HG03558 (cell line): ENCODE results near the gene CDC42.
"Not testable (repeated sequence)": the region's sequence is repeated elsewhere in the genome, so short reads cannot be mapped to it uniquely, and the experiment has no call there.

ENCODE experiments used
- ATAC-seq: cut with Tn5 transposase; IDR thresholded peaks from one replicate; pipeline ENCODE4 v1.9.1; 2021; ENCODE audit warnings: moderate number of reproducible peaks; ENCODE audit not compliant: unreplicated experiment; ENCODE audit errors: extremely low read depth

CDC42 gene

DNA sequence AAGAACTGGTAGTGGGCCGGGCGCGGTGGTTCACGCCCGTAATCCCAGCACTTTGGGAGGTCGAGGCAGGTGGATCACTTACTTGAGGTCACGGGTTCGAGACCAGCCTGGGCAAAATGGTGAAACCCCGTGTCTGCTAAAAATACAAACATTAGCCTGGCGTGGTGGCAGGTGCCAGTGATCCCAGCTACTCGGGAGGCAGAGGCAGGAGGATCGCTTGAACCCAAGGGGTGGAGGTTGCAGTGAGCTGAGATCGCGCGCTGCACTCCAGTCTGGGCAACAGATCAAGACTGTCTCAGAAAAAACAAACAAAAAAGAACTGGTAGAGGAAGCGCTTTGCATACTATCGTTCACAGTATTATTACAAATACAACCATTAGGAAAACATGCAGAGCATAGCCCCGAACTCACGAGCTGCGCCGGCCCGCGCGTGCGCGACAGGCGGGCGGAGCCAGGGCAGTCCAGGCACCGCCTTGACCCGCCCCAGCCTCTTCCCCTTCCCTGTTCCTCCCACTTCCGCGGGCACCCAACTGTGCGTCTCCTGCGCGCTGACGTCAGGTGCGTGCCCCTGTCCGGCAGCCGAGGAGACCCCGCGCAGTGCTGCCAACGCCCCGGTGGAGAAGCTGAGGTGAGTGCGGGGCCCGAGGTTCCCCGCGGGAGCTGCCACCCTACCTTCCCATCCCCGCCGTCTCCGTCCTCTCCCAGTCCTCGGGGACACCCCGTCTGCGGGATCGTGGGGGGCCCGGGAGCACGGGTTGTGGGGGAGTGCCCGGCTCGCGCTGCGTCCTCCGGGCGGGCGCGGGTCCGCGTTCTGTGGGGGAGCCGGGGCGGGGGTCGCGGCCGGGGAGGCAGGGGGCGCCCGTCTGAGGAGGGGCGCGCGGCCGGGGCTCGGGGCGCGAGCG, at the start of gene CDC42:
Gene CDC42, plus strand, starts transcription at position 595 of the 902 bp plus-strand sequence. CDS start 25,770 bp downstream, outside the sequence.
- ATAC-seq, result no peak

DNA sequence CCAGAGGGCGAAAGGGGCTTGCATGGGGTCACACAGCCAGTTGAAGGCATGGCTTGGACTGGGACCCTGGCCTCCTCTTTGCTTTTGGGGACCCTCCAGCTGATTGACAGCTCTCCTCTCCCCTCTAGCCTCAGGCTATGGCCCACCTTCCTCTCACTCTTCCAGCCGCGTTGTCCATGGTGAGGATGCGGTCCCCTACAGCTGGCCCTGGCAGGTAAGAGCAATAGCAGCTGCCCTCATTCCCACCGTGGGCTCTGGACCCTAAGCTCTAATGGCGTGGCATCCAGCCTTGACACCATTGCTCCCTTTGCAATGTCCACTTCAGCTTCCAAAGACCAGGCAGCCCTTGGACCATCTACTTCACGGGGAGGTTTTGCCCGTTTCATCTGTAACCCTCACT, 49.6 kb upstream of the CDC42 start:
- not testable (repeated sequence) for ATAC-seq

DNA sequence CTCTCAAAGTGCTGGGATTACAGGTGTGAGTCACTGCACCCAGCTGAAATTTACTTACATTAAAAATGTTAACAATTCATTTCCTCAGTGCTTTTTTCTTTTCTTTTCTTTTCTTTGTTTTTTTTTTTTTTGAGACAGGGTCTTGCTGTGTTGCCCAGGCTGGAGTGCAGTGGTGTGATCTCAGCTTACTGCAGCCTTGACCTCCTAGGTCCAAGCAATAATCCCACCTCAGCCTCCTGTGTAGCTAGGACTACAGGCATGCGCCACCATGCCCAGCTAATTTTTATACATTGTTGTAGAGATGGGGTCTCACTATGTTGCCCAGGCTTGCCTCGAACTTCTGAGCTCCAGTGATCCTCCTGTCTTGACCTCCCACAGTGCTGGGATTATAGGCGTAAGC, 48.5 kb upstream of the CDC42 start:
- ATAC-seq, result not testable (repeated sequence)

DNA sequence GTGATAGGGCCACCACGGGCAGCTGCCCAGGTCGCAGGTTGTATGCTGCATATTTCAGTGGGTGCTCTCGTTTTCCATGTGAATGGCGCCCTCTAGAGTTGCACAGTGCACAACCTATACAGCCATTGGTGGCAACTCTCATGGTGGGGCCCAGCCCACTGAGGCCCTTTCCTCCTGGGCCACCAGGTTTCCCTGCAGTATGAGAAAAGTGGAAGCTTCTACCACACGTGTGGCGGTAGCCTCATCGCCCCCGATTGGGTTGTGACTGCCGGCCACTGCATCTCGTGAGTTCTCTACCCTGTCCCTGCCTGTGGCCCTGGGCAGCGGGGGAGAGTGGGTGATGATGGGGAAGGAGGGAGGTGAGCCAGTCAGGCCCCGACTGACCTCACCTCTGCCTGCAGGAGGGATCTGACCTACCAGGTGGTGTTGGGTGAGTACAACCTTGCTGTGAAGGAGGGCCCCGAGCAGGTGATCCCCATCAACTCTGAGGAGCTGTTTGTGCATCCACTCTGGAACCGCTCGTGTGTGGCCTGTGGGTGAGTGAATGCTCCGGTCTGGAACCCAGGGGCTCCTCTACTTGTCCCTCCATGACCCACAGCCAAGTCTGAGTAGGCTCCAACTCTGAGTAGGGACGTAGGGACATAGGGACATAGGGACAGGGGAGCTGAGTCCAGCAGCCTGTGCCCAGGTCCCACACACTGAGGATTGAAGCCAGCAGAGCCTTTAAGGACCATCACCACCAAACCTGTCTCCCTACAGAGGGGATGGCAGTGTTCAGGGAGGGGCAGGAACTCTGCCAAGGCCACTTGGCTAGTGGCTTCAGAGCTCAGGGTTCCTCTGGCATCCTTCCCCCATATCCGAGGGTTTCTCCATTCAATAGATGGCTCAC, 47.0 kb upstream of the CDC42 start:
- not testable (repeated sequence) for ATAC-seq

DNA sequence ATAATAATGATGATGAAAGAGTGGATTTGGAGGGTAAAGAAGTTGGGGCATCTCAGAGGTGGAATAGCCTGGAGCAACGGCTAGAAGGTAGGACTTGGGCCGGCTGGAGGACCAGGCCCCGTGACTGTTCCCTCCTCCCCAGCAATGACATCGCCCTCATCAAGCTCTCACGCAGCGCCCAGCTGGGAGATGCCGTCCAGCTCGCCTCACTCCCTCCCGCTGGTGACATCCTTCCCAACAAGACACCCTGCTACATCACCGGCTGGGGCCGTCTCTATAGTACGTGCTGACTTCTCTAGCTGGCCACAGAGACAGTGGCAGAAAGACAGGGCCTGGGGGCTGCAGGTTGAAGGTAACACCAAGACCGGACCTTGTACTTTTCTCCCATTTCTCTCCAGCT, 45.8 kb upstream of the CDC42 start:
- ATAC-seq, result not testable (repeated sequence)

DNA sequence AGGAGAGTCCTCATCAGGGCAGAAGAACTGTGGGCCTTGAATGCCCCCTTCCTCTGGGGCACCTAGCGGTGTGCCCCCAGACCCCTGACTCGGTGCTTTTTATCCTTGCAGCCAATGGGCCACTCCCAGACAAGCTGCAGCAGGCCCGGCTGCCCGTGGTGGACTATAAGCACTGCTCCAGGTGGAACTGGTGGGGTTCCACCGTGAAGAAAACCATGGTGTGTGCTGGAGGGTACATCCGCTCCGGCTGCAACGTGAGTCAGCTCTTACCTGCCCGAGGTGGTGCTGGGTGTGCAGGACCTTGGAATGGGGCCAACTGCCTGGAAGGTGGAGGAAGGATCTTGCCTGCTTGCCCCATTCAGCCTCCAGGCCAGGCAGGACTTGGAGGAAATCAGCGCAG, 45.2 kb upstream of the CDC42 start:
- not testable (repeated sequence) for ATAC-seq

DNA sequence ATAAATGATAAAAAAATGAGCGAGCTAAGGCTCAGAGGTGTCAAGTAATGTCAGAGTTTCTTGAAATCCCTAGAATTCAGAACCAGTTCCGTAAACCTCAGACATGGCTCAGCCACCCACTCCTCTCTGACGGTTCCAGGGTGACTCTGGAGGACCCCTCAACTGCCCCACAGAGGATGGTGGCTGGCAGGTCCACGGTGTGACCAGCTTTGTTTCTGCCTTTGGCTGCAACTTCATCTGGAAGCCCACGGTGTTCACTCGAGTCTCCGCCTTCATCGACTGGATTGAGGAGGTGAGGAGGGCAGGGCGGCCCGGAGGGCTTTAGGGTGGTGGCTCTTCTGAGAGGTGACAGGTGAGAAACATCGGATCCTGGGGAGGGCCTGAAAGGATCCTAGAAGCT, 42.9 kb upstream of the CDC42 start:
- ATAC-seq, result not testable (repeated sequence)

DNA sequence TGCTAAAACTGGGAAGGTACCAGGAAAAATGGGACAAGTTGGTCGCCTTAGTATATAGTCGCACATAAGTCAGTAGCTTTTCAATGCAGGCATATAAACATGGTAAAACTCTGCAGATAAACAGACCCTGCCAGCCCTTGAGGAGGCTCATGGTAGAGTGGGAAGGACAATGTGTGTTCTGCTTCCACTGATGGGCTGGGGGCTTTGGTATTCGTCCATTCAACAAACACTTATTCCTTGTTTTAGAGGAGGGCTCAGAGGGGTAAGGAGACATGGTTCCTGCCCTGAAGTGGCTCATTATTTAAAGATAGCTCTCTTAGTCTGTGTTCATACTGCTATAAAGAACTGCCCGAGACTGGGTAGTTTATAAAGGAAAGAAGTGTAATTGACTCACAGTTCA, 39.8 kb upstream of the CDC42 start:
- not testable (repeated sequence) for ATAC-seq

DNA sequence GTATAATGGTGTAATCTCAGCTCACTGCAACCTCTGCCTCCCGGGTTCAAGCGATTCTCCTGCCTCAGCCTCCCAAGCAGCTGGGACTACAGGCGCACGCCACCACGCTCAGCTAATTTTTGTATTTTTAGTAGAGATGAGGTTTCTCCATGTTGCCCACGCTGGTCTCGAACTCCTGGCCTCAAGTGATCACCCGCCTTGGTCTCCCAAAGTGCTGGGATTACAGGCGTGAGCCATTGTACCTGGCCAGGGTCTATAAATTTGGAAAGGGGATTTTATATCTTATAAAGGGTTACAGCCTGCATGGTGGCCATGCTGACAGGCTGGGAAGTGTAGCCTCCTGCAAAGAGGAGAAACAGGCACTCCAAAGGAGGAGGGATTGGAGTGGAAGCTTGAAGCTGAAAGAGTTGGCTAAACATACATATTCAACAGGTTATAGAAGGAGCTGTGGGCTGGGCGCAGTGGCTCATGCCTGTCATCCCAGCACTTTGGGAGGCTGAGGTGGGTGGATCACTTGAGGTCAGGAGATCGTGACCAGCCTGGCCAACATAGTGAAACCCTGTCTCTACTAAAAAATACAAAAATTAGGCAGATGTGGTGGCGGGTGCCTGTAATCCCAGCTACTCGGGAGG, 37.8 kb upstream of the CDC42 start:
- not testable (repeated sequence) for ATAC-seq

DNA sequence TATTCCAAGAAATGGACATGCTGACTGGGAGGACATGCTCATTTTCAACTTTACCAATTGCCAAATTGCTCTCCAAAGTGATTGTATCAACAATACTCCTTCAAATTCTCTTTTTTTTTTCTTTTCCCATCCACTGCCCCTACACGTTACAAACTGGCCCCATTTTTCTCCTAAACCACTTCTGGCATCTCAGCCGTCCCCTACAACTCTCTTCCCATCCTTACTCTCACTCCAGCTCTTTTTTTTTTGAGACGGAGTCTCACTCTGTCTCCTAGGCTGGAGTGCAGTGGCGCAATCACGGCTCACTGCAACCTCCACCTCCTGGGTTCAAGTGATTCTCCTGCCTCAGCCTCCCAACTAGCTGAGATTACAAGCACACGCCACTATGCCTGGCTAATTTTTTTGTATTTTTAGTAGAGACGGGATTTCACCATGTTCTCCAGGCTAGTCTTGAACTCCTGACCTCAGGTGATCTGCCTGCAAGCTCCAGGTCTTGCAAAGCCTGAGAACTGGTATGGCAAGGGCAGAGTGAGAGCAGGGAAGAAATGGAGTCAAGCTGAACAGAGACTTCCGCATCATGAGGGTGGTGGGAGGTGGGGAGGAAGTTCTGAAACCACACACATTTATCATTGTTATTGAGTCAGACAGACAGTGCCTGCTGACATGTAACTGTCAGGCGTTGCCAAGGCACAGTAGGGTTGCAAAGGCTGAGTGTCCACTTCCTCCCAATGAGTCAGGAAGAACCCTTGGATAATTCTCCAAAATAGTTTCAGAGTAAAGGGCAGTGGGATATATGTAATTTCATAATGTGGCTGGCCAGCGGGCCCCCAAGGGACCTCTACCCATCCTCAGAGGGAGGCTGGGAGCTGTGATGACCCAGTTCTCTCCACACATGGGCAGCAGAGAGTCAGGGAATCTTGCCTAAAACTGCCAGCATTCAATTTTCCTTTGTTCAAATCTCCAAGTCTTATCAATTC, 33.6 kb upstream of the CDC42 start:
- no peak for ATAC-seq

DNA sequence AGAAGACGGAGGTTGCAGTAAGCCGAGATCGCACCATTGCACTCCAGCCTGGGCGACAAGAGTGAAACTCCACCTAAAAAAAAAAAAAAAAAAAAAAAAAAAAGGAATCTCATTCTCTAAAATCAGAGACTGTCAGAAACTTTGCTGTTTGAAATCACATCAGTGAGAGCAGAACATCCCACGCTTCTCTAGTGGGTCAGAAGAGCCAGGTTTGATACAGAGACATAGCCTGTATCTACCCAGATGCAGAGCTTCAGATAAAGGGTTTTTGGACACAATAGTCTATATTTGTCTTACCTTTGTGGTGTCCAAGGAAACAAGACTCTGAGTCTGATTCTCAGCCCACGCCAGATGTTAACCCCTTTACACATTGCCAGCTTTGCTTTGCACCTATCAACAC, 31.4 kb upstream of the CDC42 start:
- ATAC-seq, result no peak

DNA sequence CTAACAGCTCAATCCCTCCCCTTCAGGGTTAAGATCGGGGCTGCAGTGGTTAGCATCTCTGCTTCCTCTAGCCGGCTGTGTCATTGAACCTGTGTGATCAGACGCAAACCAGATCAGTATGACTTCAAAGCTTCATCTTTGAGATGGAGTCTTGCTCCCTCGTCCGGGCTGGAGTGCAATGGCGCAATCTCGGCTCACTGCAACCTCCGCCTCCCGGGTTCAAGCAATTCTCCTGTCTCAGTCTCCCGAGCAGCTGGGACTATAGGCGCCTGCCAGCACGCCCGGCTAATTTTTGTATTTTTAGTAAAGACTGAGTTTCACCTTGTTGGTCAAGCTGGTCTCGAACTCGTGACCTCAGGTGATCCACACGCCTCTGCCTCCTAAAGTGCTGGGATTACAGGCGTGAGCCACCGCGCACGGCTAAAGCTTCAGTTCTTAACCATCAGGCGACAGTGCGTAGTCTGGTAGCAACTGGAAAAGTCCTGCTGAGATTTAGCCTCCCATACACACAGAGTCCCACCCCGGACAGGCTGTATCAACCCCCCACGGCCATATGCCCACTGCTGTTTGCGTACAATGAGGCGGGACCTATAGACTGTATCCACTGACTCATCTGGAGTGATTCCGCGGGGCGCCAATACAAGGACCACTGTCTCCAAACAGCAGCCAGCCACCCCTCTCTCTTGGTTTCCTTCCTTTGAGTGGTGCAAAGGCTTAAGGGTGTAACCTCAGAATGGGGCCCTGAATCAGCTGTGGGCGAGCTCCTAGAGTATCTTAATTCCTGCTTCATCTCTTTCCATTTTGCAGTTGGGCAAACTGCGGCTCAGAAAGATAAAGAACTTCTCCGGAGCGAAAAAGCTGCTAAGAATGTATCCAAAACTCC, 27.8 kb upstream of the CDC42 start:
- no peak for ATAC-seq

DNA sequence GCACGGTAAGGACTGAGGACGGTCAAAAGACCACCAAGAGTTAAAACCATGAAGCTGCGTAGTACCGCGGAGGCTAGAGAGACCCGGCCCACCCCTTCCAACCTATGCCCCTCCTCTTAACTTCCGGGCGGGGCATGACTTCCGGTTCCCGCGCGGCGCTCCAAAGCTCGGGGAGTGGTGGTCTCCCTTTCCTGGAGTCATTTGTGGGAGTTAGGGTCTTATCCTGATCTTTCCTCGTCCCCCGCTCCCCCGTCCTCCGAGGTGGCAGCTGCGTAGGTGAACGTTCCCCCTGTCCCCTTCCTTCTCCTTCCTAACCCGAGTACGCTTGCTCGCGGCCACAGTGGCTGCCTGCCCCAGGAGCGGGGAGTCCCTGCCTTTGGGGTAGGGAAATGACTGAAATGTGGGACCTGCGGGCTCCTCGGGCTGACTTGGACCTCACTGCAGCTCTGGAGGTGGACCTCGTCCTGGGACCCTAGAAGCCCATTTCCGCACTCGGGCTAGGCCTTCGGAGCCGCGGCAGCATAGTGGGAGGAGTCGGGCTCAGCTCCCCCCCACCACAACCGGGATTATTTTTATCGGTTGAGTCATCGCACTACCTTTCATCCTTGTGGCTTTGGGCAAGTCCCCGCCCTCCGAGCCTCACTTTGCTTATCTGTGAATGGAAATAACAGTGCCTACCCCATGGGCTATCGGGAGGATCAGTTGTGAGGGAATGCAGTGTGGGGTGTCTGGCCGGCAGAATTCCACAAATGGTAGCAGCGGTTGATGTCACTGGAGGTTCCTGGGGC, 26.9 kb upstream of the CDC42 start:
- ATAC-seq, result peak; percentile 32

DNA sequence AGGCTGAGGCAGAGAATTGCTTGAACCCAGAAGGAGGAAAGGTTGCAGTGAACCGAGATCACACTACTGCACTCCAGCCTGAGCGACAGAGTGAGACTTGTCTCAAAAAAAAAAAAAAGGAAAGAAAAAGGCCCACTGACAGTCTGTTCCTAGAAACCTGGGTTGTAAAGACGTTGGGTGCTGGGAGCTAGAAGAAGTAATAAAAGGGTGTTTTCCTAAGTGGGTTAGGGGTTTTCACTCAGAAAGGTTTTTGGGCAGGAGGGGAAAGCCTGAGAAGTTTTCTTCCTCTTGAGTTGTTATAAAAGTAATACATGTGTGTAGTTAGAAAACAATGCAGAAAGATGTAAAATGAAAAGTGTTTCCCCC, 25.6 kb upstream of the CDC42 start:
- ATAC-seq, result no peak

DNA sequence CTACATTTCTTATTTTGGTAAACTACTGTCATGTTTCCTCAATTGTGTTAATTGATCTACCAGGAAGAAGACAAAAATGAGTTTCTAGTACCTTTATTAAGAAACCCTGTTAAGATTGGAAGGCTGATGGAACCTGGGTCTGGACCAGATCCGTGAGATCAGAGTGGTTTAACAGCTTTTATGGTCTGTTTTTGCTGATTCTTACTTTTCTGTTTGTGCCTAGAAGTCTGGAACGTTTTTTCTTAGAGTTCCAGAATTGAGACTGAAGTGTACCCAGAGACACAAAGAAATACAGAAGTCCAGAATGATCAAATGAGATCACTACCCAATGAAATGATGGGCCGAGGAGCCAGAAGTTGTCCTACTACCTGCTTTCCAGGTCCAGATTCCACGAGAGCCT, 22.5 kb upstream of the CDC42 start:
- ATAC-seq, result no peak

DNA sequence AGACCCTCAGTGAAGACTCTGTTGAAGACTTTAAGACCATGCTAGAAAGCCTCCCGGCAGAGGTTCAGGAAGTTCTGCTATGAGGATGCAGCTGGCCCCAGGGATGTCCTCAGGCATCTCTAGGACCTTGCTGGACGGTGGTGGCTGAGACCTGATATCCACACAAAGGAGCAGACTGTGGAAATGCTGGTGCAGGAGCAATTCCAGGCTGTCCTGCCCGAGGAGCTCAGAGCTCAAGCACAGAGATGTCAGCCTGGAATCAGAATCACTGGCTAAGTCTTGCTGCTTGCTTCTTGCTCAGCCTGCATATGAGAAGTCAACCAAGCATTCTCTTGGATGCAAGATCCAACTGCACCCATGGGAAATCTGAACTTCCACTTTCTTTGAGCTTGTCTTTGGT, 22.0 kb upstream of the CDC42 start:
- no peak for ATAC-seq

DNA sequence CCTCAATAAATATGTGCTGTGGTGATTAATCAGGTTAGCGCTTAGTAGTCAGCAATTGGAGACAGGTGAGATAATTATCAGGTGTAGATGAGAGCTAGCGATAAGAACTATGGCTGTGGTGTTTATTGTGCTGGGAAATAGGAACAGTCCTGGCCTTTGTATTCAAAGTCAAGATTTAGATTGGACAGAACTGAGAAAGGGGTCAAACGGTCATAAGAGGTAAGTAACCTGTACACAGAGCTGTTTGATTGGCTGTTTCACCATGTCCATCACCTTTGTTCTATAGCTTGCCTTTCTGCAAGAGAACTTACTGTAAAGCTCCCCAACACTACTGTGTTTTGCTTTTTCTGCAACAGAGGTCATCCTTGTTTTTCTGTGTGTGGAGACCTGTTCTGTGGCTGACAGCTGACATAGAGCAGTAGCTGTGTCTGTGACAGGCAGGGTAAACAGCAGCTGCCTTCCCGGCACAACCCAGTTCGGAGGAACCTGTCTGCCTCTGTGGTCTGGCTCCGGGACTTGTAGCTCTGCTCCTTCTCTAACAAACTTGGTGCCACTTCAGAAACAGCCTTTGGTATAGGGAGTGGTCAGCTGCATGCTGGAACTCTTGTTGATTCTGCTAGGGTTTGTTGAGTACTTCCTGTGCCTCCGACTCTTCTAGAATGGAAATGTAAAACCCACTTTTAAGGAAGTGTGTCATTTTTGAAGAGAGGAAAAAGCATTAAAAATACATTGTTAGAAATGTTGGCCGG, 21.1 kb upstream of the CDC42 start:
- no peak for ATAC-seq
